NCI-H2029 treated with DMSO at 0.1 percent for 48 hours (cell line): Measurements from ENCODE around the gene TEX261.
"Not testable (repeated sequence)": the region's sequence is repeated elsewhere in the genome, so short reads cannot be mapped to it uniquely, and the experiment has no call there.

Experiments
- DNase-seq: peaks from one replicate; lab custom pipeline; 2025; lab: John Stamatoyannopoulos, UW

TEX261 gene

DNA sequence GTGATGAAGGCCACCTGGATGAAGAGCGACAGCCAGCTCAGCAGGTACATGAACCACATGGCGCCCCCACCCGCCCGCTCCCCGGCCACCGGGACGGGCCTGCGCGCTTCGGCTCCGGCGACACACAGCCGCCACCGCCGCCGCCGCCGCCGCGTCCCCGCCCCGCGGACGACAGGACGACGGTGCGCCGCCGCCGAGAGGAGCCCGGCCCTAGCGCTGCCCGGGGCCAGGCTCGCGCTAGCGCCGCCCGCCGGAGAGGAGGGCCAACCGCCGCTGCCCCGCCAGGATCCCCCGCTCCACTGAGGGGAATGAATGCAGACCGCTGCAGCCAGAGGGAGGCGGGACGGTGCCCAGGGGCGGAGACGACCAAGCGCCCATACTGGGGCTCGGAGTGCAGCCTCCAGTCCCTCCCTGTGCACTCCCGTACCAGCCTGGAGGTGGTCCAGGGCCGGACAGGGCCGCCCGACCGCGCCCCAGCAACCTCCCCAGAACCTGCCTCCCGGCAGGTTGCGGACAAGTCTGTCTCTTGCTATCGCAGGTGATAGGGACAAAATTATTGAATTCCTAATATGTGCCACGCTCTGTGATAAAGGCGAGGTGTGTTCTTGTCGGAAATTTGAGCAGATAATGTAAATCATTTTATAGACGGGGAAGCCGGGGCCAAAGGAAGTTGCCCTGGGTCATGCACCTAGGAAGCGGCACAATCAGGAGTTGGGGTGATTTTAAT, at the start of gene TEX261:
TSS of gene TEX261 (minus strand) at position 175 of the 727 bp plus-strand sequence. CDS start at position 59, 116 bp downstream.
- peak; percentile 21 for DNase-seq

DNA sequence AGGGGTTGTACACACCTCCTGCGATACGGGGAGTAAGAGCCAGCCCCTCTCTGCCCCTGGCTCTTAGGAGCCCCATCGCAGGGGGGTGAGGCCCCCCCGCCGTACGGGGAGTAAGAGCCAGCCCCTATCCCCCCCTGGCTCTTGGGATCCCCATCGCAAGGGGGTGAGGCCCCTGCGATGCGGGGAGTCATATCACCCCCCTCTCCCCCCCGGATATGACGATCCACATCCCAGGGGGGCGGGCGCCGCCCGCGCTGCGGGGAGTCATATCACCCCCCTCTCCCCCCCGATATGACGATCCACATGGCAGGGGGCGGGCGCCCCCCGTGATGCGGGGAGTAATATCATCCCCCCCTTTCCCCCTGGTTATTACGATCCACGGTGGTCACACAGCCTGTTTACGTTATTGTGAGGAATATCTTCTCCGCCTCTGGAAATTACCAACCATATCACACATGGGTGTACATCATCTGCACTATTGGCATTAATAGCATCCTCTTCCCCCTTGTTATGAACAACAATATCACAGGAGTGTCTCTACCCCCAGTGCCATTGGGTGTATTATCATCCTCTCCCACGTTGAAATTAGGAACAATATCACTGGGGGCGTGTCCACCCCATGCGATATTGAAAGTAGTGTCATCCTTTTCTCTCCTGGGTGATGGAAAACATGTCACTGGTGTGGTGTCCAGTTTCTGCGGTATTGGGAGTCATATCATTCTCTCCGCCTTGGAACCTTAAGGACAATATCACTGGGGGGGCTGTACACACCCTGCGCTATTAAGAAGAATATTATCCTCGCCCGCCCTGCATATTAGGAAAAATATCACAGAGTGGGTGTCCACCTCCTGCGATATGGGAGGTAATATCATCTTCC, 49.1 kb upstream of the TEX261 start:
- DNase-seq: no peak

DNA sequence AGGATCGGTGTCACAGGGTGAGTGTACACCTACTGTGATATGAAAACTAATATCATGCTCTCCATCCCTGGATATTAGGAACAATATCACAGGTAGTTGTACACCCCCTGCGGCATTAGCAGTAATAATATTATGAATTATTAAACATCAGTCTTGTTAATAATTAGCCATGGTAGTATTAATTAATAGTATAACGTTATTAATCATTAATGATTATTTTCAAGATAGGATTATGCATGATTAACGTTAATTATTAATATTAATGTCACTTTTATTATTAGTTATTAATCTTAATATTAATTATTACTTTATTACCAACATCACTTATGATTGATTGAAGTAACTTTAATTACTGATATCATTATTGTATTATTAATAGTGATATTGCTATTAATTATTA, 47.6 kb upstream of the TEX261 start:
- no peak for DNase-seq

DNA sequence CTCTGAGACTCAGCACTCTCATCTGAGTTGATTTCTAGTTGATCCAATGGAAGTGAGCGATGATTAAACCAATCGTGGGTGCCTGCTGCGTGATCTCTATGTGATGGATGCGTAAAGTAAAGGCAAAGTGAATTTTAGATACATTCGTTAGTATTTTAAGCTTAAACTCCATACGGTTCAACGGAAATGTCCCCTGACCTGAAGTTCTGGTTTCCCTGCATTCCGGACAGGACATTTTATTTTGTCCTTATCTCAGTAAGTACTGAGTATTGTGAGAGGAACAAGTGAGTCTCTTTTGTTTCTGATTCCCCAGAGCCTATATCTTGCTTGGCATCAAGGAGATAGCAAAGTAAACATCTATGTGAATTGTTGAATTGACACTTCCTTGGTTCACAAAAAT, 41.6 kb upstream of the TEX261 start:
- not testable (repeated sequence) for DNase-seq

DNA sequence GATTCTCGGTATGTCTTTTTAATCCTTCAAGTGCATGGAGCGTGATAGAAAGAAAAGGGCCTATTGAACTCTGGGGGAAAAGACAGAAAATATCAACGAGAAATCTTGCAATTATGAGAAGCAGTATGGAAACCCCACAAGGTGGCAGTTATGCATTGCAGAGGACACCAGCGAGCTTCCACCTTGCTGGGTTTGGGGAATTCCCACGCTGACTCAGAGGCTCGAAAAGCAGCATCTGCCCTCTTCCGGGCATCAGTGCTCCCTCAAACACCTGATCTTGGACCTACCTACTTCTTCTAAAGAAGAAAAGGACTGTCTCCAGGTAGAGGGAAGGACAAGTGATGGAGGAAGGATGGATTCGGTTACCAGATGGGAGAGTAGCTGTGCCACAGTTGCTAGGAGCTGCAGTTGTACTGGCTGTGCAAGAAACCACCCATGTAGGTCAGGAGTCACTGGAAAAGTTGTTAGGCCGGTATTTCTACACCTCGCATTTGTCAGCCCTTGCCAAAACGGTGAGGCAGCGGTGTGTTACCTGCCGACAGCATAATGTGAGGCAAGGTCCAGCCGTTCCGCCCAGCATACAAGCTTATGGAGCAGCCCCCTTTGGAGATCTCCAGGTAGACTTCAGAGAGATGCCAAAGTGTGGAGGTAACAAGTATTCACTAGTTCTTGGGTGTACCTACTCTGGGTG, 29.0 kb upstream of the TEX261 start:
- DNase-seq: not testable (repeated sequence)

DNA sequence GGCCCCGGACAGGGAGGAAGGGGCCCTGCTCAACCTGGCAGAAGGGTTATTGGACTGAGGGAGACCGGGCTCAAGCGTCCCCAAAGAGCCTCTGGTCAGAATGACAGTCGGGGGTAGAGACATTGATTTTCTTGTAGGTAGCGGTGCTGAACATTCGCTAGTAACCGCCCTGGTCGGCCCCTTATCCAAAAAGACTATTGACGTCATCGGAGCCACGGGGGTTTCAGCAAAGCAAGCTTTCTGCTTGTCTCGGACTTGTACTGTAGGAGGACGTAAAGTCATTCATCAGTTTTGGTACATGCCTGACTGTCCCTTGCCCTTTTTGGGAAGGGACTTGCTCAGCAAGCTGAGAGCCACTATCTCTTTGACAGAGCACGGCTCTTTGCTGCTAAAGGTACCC, 26.7 kb upstream of the TEX261 start:
- DNase-seq: not testable (repeated sequence)

DNA sequence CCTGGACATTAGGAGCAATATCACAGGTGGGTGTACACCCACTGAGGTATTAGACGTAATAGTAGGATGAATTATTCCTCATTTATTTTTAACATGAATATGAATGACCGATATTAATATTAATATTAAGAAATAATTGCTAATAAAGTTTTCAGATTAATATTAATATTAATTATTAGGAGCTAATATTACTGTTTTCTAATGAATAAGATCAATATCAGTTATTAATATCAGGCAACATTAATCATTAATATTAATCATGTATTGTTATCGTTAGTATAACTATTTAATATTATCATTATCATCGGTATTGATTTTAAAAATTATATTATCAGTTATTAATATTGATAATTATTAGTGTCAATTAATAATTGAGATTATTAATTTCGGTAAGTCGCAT, 25.3 kb upstream of the TEX261 start:
- not testable (repeated sequence) for DNase-seq

DNA sequence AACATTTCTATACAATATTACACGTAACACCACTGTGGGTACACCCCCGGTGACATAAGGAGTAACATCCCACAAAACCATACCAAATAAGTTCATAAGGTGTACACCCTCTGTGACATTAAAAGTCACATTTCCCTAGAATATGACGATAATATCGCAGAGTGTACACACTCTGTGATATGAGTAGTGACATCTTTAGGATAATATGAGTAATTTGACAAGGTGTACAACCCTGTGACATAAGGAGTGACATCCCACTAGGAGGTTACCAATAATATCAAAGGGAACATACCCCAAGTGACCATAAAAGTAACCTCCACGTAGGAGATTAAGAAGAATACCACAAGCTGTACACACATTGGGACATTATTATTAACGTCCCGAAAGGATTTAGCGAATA, 24.0 kb upstream of the TEX261 start:
- no peak for DNase-seq

DNA sequence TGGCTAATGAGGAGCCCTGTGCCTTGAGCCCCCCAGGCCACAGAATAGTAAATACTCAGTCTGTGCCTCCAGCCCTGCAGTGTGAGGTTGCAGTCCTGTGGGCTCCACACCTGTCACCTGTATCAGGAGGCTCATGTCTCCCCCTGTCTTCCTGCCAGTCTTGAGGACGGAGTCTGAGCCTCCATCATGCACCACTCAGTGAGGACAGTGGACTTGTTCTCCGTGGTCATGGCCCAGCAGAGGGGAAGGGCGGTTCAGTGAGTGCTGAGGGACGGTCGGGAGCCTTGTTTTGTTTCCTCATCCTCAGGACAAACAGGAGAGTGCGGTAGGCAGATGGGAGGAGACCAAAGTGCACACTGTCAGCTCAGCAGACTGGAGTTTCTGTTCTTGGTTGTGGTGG, 17.1 kb upstream of the TEX261 start:
- DNase-seq: not testable (repeated sequence)

DNA sequence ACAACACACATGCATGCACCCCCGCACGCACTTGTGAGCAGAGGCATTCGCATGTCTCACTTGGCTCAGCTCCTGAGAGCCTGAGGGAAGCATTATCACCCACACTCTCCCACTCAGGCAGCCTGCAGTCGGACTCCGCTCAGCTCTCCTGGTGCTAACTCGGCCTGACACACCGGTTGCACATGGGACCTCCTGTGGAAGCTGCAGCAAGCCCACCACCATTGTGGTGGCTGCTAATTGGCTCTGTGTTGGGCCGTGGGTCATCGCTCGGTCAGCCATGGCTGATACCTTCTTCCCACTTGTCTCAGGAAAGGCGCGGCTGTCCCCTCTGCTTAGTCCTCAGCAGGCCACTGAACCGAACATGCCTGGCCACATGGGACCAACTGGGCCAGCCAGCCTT, 13.7 kb upstream of the TEX261 start:
- no peak for DNase-seq

DNA sequence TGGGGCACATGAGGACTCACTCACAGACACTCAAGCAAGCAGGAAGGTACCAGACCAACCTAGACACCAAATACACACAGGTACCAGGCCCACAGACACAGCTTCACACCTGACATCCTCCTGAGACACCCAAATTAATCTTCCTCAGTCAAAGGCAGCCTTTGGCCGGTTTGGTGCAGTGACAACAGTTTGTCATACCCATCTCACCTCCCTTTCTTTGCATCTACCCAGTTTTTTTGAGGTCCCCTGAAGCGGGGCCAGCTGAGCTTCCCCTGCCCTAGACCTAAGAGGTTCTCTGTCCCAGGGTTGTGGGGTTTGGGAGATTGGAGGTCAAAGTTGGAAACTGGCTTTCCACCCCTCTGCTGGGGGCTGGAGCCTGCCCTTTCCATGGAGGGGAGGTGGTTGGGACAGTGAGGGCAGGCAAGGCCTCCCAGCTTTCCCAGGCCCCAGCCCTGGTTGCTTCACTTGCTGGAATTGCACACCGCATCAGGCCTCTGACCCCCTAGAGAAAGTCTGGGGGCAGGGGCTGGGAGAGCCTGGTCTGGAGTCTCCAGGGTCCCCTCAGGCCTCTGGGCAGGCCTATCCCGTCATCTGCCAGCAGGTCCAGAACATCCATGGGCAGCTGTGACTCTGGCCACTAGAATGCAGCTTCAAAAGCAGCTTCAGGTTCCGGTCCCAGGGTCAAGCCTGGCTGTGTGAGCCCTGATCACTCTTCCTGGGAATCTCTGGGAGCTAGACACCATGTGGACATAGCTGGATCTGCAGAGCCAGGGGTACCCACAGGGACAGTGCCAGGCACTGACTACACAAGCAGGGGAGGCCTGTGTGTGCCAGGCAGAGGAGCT, 12.5 kb upstream of the TEX261 start:
- no peak for DNase-seq

DNA sequence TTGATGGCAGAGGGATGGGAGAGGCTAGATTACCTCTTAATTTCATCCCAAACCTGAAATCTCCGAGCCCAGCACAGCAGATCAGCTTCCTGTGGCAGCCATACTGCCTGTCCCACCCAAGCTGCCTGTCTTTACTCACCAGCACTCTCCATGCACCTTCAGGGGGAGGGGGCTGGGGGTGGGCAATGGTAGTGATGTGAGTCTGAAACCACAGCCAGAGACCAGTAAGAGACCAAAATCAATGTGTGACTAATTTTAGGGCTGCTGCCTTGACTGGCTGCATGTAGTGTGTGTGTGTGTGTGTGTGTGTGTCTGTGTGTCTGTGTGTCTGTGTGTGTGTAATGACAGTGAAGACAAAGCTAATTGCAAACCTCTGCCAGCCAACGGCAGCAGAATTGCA, 11.7 kb upstream of the TEX261 start:
- no peak for DNase-seq

DNA sequence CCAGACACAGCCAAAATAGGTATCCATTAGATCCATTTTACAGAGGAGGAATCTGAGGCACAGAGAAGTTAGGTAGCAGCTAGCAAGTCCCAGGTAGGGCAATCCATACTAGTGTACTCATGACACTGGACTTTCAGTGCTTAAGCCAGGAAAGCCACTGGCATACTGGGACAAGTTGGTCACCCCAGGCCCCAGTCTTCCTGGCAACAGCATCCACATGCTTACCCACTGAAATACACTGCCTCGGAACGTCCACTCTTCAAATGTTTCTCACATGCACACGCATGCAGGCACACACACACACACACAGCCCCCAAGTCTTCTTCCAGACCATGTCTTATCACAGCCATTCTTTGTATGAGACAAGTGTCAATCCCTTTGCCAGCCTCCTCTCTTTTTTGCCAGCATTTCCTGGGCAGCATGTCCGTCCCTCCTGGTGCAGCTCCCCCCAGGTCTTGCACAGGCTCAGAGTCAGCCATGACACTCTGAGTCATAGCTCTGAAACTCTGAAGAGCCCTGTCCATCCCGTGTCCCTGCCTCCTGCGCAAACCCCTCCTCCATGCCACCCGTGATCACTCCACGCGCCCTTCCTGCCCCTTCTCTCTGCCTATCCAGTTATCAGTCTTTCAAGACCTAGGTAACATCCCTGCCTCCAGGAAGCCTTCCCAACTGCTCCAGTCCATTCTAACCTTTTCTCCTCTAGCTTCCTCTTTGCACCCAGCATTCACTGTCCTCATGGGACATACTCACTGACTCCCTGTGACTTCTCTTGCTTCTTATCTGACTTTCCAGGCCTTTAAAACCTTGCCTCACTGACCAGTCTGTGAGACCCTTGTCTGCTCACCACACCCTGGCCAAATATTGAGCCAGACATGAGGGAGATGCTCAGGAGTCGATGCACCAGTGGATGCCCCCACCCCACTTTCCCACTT, 10.9 kb upstream of the TEX261 start:
- no peak for DNase-seq

DNA sequence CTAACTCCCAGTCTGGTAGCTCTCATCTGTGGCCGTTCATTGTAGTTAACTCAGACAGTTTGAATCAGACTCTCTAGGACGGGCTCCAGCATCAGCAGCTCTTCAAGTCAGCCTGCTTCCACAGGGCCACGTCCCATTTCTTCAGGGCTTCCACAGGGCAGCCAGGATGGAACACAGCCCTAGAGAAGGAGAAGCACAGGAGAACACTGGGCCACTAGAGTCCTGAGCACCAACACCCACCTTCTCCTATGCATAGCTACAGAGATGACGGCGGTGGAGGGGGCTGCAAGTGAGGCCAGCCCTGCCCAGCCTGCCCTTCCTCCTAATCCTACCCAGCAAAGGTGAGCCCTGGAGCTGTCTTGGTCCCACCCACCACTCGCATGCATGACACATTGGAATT, 10.2 kb upstream of the TEX261 start:
- DNase-seq: no peak

DNA sequence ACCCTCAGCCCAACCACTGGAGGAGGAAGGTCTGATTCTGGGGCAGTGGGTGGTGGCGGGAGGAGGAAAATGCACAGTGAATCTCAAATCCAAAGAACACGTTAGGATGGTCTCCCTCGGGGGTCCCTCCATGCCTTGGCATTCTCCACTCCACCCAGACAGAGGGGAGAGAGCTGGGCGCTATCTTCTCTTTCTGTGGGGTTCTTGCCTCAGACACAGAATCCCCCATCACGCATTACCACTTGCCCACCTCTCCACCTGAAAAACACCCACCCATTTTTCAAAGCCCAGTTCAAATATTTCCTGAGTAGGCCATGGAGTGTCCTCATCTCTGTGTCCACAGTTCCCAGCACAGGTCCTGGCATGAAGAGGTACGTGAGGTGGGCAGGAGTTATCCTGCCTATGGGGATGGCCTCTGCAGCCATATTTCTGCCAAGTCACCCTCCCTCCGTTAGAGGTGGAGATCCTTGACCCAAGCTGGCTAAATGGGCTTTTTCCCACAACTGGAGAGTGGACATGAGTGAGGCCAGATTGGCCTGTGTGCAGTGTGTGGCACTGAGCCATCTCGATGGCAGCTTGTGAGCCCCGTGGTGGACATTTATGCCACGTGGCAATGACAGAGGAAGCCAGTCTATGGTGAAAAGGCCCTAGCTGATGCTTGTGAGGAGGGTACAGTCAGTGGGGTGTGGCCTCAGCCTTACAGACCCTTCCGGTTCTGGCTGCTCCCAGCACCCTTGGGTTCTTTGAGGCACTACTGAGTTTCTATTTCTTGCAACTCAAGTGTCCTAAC, 9.5 kb upstream of the TEX261 start:
- no peak for DNase-seq

DNA sequence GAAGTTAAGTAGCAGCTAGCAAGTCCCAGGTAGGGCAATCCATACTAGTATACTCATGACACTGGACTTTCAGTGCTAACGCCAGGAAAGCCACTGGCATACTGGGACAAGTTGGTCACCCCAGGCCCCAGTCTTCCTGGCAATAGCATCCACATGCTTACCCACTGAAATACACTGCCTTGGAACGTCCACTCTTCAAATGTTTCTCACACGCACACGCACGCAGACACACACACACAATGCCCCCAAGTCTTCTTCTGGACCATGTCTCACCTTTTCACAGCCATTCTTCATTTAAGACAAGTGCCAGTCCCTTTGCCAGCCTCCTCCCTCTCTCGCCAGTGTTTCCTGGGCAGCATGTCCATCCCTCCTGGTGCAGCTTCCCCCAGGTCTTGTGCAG, 8.7 kb upstream of the TEX261 start:
- DNase-seq: no peak

DNA sequence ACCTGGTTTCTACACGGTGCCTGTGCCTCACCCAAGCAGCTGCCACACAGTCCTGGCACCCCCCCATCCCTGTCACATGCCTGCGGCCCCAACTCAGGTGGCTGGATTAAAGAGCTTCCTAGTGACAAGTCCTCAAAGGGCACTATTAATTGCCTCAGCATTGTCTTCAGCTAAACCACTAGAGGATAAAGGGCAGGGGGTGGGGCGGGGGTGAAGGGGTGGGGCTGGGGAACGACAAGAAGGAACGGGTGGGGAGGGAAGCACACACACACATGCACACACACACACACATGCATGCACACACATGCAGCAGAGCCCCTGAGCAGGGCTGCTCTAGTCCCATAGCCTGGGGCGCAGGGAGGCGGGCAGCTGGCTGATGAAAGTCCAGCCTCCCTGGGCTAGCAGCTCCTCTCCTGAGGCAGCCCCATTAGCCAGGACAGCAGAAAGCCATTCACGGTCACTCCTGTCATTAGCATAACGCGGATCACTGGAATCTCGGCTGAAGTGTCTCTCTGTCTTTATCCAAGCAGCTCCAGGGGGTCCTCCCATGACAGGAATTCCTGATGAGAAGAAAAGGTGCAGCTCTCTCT, 7.4 kb upstream of the TEX261 start:
- DNase-seq: no peak

DNA sequence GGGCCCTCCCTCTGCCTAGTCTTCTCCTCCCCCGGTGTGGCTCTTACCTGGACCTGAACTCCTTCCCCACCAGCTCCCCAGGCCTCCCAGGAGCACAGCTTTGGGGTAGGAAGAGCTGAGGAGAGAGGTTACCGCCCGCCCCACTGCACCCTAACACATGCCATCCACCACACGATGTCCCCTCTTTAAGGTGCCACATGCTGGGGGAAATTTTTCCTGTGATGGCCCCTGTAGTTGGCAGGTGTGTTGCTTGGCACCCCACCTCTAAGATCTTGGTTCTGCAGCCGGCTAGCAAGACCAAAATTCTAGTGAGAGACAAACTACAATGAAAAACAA, 6.9 kb upstream of the TEX261 start:
- DNase-seq: no peak

DNA sequence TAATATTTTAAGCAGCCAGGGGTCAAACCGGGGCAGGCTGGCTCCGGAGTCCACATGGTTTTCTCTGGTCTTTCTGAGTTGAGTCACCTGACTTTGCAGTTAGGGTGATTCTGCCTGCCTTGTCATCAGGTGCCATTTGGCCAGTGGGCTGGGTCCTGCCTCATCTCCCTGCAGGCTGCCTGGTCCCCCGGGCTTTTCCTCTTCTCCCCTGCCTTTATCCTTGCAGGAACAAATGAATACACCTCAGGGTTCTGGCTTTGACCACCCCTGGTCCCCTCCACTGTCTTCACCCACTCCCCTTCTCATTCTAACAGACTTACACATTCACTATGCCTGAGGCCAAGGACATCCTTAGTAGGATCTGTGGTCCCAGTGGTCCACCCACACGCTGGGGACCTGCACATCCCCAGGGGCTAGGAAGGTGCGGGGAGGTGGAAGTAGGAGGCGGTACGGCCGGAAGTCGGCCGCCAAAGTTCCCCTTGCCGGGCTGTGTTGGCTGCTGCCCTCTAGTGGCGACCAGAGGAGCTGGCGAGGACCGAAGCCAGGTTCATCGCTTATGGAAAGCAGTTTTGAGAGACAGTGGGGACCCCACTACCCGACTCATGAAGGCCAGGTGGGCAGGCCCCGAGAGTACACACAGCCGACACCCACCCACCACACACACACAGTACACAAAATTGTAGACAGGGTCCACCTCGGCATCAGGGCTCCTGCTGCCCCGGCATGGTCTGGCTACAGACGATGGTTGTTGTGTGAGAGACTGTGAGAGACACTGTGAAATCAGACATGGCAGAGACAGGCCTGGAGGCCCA, 6.3 kb upstream of the TEX261 start:
- peak; percentile 12 for DNase-seq
